Neural cell (in vitro differentiated cells): ENCODE data around the gene SSMEM1.

Experiments
- CTCF ChIP-seq: fragments of 450-650 bp; IDR thresholded peaks from 2 replicates; pipeline ENCODE4 v1.5.1; 2014; ENCODE audit warnings: antibody characterized with exemption, mild to moderate bottlenecking, moderate library complexity; ENCODE audit not compliant: poor library complexity, severe bottlenecking
- EZH2 ChIP-seq: fragments of 200-600, 300-800 bp; shearing (Covaris generic), sonication (generic); IDR thresholded peaks from 2 replicates; pipeline ENCODE4 v1.6.1; 2014; ENCODE audit warnings: antibody characterized with exemption, low read length, borderline replicate concordance, mild to moderate bottlenecking; ENCODE audit not compliant: insufficient read depth, poor library complexity, severe bottlenecking
- RAD21 ChIP-seq: fragments of 450-650 bp; conservative IDR thresholded peaks from 2 replicates; pipeline ENCODE4 v1.6.1; 2014; ENCODE audit warnings: antibody characterized with exemption, mild to moderate bottlenecking, moderate library complexity
- REST ChIP-seq: IDR thresholded peaks from 2 replicates; pipeline ENCODE4 v1.6.1; 2012; ENCODE audit warnings: borderline replicate concordance
- SMC3 ChIP-seq: fragments of 450-650 bp; conservative IDR thresholded peaks from 2 replicates; pipeline ENCODE4 v1.6.1; 2014; ENCODE audit warnings: antibody characterized with exemption, mild to moderate bottlenecking, moderate library complexity; ENCODE audit not compliant: poor library complexity
- TAF1 ChIP-seq: IDR thresholded peaks from 2 replicates; pipeline ENCODE4 v1.6.1; 2012; ENCODE audit warnings: low read depth

GRCh38 chr7:130227883-130228575 lies 20.4 kb downstream of the SSMEM1 start:
- TF ChIP-seq SMC3: no peak
- TF ChIP-seq CTCF: no peak
- no peak for TF ChIP-seq EZH2
- TF ChIP-seq REST: no peak
- no peak for TF ChIP-seq RAD21
- no peak for TF ChIP-seq TAF1
